ENCODE data around the gene KRT26.
"Not testable (repeated sequence)": the region's sequence is repeated elsewhere in the genome, so short reads cannot be mapped to it uniquely, and the experiment has no call there.

DNA sequence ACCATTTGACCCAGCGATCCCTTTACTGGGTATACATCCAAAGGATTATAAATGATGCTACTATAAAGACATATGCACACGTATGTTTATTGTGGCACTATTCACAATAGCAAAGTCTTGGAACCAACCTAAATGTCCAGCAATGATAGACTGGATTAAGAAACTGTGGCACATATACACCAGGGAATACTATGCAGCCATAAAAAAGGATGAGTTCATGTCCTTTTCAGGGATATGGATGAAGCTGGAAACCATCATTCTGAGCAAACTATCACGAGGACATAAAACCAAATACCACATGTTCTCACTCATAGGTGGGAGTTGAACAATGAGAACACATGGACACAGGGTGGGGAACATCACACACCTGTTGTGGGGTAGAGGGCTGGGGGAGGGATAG lies 42.7 kb upstream of the KRT26 start:
- not testable (repeated sequence) for TF ChIP-seq TAF1 (IDR thresholded peaks at IDR 0.05; ENCODE audit: borderline replicate concordance, low read depth, low read length); POLR2A (IDR thresholded peaks at IDR 0.05; ENCODE audit: low read depth, low read length)
